Kidney (tissue), 14 donors: Measurements from ENCODE around the gene CCBE1. TPM values are rescaled to one million over a fixed set of nuclear protein-coding genes. Genes with fewer than 3 reads are reported as not detected.

Experiments
- DNase-seq, 5 donors: peaks; one replicate each; pipeline ENCODE4 v3.0.0-alpha.2; 2013 to 2020
- FAIRE-seq: peaks from 2 replicates; lab custom pipeline; 2012; peaks lifted over from hg19 to GRCh38; lab: Jason Lieb, UNC
- H3K27ac ChIP-seq, 2 donors: one replicate each; pipeline ENCODE4 v1.7.0; 2013; ENCODE audit warnings: low read depth in 2 of 2, low read length in 2 of 2, inconsistent platforms in 1 of 2
- H3K27me3 ChIP-seq: one replicate; pipeline ENCODE4 v1.7.1; 2013; ENCODE audit warnings: low read length, inconsistent platforms; ENCODE audit not compliant: control insufficient read depth, insufficient read depth
- H3K36me3 ChIP-seq, 3 donors: one replicate each; pipeline versions ENCODE4 v1.7.0 to v1.7.1; 2013; ENCODE audit warnings: low read length in 3 of 3, control low read depth in 1 of 3, inconsistent platforms in 1 of 3; ENCODE audit not compliant: insufficient read depth in 3 of 3, control insufficient read depth in 2 of 3
- H3K4me1 ChIP-seq, 3 donors: one replicate each; pipeline versions ENCODE4 v1.7.0 to v1.7.1; 2013; ENCODE audit warnings: low read length in 3 of 3, inconsistent platforms in 1 of 3, low read depth in 1 of 3; ENCODE audit not compliant: control insufficient read depth in 2 of 3, insufficient read depth in 2 of 3
- H3K4me3 ChIP-seq, 3 donors: one replicate each; pipeline versions ENCODE4 v1.7.0 to v1.8.1; 2013; ENCODE audit warnings: low read length in 3 of 3, control low read depth in 1 of 3, inconsistent platforms in 1 of 3
- H3K9ac ChIP-seq, 3 donors: one replicate each; pipeline versions ENCODE4 v1.7.0 to v1.7.1; 2013; ENCODE audit warnings: low read length in 3 of 3, control low read depth in 1 of 3, inconsistent platforms in 1 of 3
- H3K9me3 ChIP-seq, 3 donors: one replicate each; pipeline versions ENCODE4 v1.7.0 to v1.7.1; 2013; ENCODE audit warnings: low read length in 3 of 3, control low read depth in 1 of 3, inconsistent platforms in 1 of 3; ENCODE audit not compliant: control insufficient read depth in 2 of 3, insufficient read depth in 1 of 3
- CTCF ChIP-seq: IDR thresholded peaks from 3 replicates; pipeline ENCODE4 v1.5.1; 2012; ENCODE audit warnings: mild to moderate bottlenecking, moderate library complexity, borderline replicate concordance; ENCODE audit not compliant: insufficient read depth; ENCODE audit errors: extremely low read depth
- intact Hi-C: fragments of 100-400 bp; cut with DNase I; formaldehyde crosslinking; loops from one replicate; pipeline ENCODE4 v1.11.1; 2022
- polyA plus RNA-seq: library from polyadenylated mRNA; stranded (reverse); fragments of 350-450 nt; fragmentation: Illumina TruSeq; extraction: RNeasy Lipid Tissue Mini Kit (QIAGEN cat#74804); gene quantifications from one replicate; pipeline ENCODE4 v1.2.3, GENCODE V29; 2014; ENCODE audit warnings: low read depth, low replicate concordance; ENCODE audit not compliant: insufficient read depth
- total RNA-seq: library from RNA; stranded (reverse); fragmentation: NEBNext Ultra II Directional; extraction: Animal tissue kit (Norgen Biotek cat#: 25700); gene quantifications from one replicate; pipeline ENCODE4 v1.2.1, GENCODE V29; 2021
- donor health status: control.
- donor health status: control.
- donor health status: control.
- donor health status: control.
- donor health status: control.
- donor health status: DM: yes; HTN: yes; CAD: no.
- donor health status: Normal renal cell carcinoma (clear cell type).

CCBE1 gene
- total and polyA plus RNA-seq, 2 donors from 2014 or later: 1.8 to 2.2 TPM

- DNase-seq: peak in 1 of 5 donors; percentile 19
- Histone ChIP-seq H3K36me3 (no peaks in the 10 kb centered on the region), H3K27me3 (no peaks in the 10 kb centered on the region), H3K4me3 (no peak overlapping the region), H3K4me1 (peaks cover 0 to 11% (median 2%) of the 10 kb centered on the region in 3 donors), H3K9me3 (no peaks in the 10 kb centered on the region), H3K27ac (no peak overlapping the region), H3K9ac (no peak overlapping the region)
- intact Hi-C loops: no loop called here
- TF ChIP-seq CTCF: no peak
- FAIRE-seq: no peak
Observed at GRCh38 chr18:59605633-59606192, 91.5 kb downstream of the CCBE1 start.

- H3K4me1 ChIP-seq: peaks cover 0 to 11% (median 2%) of the 10 kb centered on the region in 3 donors
- H3K36me3 ChIP-seq: no peaks in the 10 kb centered on the region
- H3K9me3 ChIP-seq: no peaks in the 10 kb centered on the region
- DNase-seq: no peak
- intact Hi-C loops: no loop called here
- H3K27me3 ChIP-seq: no peaks in the 10 kb centered on the region
- H3K27ac ChIP-seq: no peak overlapping the region
- no peak for TF ChIP-seq CTCF
- no peak for FAIRE-seq
- H3K9ac ChIP-seq: no peak overlapping the region
- no peak overlapping the region for H3K4me3 ChIP-seq
Observed at GRCh38 chr18:59604877-59605276, 92.3 kb downstream of the CCBE1 start.

GRCh38 chr18:59597049-59597448 lies 100.2 kb downstream of the CCBE1 start:
- Histone ChIP-seq H3K36me3 (no peaks in the 10 kb centered on the region), H3K4me1 (no peaks in the 10 kb centered on the region), H3K27me3 (no peaks in the 10 kb centered on the region), H3K9ac (no peak overlapping the region), H3K9me3 (no peaks in the 10 kb centered on the region), H3K27ac (no peak overlapping the region), H3K4me3 (no peak overlapping the region)
- no peak for DNase-seq
- no peak for TF ChIP-seq CTCF
- FAIRE-seq: no peak
- intact Hi-C loops: no loop called here

GRCh38 chr18:59593291-59593717 lies 103.9 kb downstream of the CCBE1 start:
- no peaks in the 10 kb centered on the region for H3K4me1 ChIP-seq
- intact Hi-C loops: no loop called here
- no peak overlapping the region for H3K9ac ChIP-seq
- no peak for FAIRE-seq
- no peaks in the 10 kb centered on the region for H3K27me3 ChIP-seq
- no peak overlapping the region for H3K27ac ChIP-seq
- H3K36me3 ChIP-seq: no peaks in the 10 kb centered on the region
- TF ChIP-seq CTCF: no peak
- no peak overlapping the region for H3K4me3 ChIP-seq
- peak in 1 of 5 donors; percentile 30 for DNase-seq
- H3K9me3 ChIP-seq: no peaks in the 10 kb centered on the region
